ENCODE results near the gene PRKAR1B.
"Not testable (repeated sequence)": the region's sequence is repeated elsewhere in the genome, so short reads cannot be mapped to it uniquely, and the experiment has no call there.

DNA sequence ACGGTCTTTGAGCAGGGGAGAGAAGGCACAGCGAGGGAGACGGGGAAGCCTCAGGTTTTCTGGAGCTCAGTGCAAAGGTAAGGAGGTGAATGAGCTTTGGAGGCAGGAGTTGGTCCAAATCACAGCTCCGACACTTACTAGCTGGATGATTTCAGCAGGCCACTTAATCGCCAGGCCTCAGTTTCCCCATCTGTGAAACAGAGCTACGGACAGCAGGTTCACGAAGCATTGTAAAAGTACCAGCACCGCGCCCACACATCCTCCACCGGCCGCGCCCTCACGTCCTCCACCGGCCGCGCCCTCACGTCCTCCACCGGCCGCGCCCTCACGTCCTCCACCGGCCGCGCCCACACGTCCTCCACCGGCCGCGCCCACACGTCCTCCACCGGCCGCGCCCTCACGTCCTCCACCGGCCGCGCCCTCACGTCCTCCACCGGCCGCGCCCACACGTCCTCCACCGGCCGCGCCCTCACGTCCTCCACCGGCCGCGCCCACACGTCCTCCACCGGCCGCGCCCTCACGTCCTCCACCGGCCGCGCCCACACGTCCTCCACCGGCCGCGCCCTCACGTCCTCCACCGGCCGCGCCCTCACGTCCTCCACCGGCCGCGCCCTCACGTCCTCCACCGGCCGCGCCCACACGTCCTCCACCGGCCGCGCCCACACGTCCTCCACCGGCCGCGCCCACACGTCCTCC is 91.2 kb downstream of the PRKAR1B start:
- TF ChIP-seq, protein P1, sequence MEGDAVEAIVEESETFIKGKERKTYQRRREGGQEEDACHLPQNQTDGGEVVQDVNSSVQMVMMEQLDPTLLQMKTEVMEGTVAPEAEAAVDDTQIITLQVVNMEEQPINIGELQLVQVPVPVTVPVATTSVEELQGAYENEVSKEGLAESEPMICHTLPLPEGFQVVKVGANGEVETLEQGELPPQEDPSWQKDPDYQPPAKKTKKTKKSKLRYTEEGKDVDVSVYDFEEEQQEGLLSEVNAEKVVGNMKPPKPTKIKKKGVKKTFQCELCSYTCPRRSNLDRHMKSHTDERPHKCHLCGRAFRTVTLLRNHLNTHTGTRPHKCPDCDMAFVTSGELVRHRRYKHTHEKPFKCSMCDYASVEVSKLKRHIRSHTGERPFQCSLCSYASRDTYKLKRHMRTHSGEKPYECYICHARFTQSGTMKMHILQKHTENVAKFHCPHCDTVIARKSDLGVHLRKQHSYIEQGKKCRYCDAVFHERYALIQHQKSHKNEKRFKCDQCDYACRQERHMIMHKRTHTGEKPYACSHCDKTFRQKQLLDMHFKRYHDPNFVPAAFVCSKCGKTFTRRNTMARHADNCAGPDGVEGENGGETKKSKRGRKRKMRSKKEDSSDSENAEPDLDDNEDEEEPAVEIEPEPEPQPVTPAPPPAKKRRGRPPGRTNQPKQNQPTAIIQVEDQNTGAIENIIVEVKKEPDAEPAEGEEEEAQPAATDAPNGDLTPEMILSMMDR (IDR thresholded peaks at IDR 0.05), result not testable (repeated sequence)
- TF ChIP-seq POLR2A (IDR thresholded peaks at IDR 0.05), result not testable (repeated sequence)
